Fibroblast of upper back skin (primary cell): ENCODE measurements around the gene PRELID1.
A peak's percentile ranks its signal among the peaks of the same experiment; 100 is the strongest.
"Not testable (repeated sequence)": the region's sequence is repeated elsewhere in the genome, so short reads cannot be mapped to it uniquely, and the experiment has no call there.

Experiments
- DNase-seq: peaks from one replicate; pipeline ENCODE4 v3.0.0-alpha.2; 2013

PRELID1 gene

GRCh38 chr5:177336603-177337494 is 33.2 kb downstream of the PRELID1 start:
- no peak for DNase-seq

- no peak for DNase-seq
These were observed 34.9 kb downstream of the PRELID1 start for GRCh38 chr5:177338251-177339106.

GRCh38 chr5:177339107-177339638 is 35.6 kb downstream of the PRELID1 start:
- DNase-seq, result no peak

- DNase-seq, result not testable (repeated sequence)
These were observed 39.4 kb downstream of the PRELID1 start for GRCh38 chr5:177343000-177343399.

- no peak for DNase-seq
These were observed 40.2 kb downstream of the PRELID1 start for GRCh38 chr5:177343777-177344176.

GRCh38 chr5:177344891-177345290 is 41.3 kb downstream of the PRELID1 start:
- no peak for DNase-seq

- no peak for DNase-seq
These were observed 43.2 kb downstream of the PRELID1 start for GRCh38 chr5:177346820-177347219.

- DNase-seq, result no peak
These were observed 44.1 kb downstream of the PRELID1 start for GRCh38 chr5:177347699-177348098.

GRCh38 chr5:177349362-177349647 is 45.7 kb downstream of the PRELID1 start:
- no peak for DNase-seq

- DNase-seq, result no peak
These were observed 46.2 kb downstream of the PRELID1 start for GRCh38 chr5:177349762-177350161.

- no peak for DNase-seq
These were observed 47.3 kb downstream of the PRELID1 start for GRCh38 chr5:177350776-177351391.

- DNase-seq, result peak; percentile 96
These were observed 48.1 kb downstream of the PRELID1 start, which contains the start of gene LMAN2 for GRCh38 chr5:177351392-177352329. TSS of gene LMAN2 (minus strand) at chr5:177351668. CDS start at chr5:177351647, 21 bp downstream.

GRCh38 chr5:177353093-177353492 is 49.5 kb downstream of the PRELID1 start:
- DNase-seq, result no peak

- DNase-seq, result no peak
These were observed 50.7 kb downstream of the PRELID1 start for GRCh38 chr5:177354256-177354655.

- no peak for DNase-seq
These were observed 51.1 kb downstream of the PRELID1 start for GRCh38 chr5:177354711-177355110.

- no peak for DNase-seq
These were observed 51.7 kb downstream of the PRELID1 start for GRCh38 chr5:177355162-177355867.

GRCh38 chr5:177355868-177356168 is 52.2 kb downstream of the PRELID1 start:
- DNase-seq, result no peak
